Measurements from ENCODE around the gene TCIRG1. TPM values are rescaled to one million over a fixed set of nuclear protein-coding genes. Genes with fewer than 3 reads are reported as not detected.

TCIRG1 gene
- total RNA-seq, 4 donors from 2014 or later, result 29.6 to 57.1 (median 34.8) TPM

- WGBS, 2 donors, result 60 to 69% methylated on average over 22 to 29 of the region's 36 CpGs
- TF ChIP-seq POLR2A (IDR thresholded peaks at IDR 0.05) (no peak), CTCF (IDR thresholded peaks at IDR 0.05) (no peak)
- no peak overlapping the region for H3K4me3 ChIP-seq (ENCODE audit: low read depth, poor library complexity, severe bottlenecking)
- intact Hi-C loops (cut with DNase I; ENCODE audit: low total_unique reads), result no loop called here
- no peak for DNase-seq (ENCODE audit: low spot score in 2 of 2)
These were observed 4.7 kb downstream of the TCIRG1 start for GRCh38 chr11:68043349-68044144.

GRCh38 chr11:68044145-68044813, 5.5 kb downstream of the TCIRG1 start:
- intact Hi-C loops (cut with DNase I; ENCODE audit: low total_unique reads), result no loop called here
- TF ChIP-seq CTCF (IDR thresholded peaks at IDR 0.05) (no peak), POLR2A (IDR thresholded peaks at IDR 0.05) (no peak)
- H3K4me3 ChIP-seq (ENCODE audit: low read depth, poor library complexity, severe bottlenecking), result no peak overlapping the region
- WGBS, 2 donors, result 82 to 90% methylated on average over 19 to 24 of the region's 24 CpGs
- DNase-seq (ENCODE audit: low spot score in 2 of 2), result no peak

- DNase-seq (ENCODE audit: low spot score in 2 of 2), result no peak
- 93 to 95% methylated on average over 17 of the region's 18 CpGs for WGBS, 2 donors
- no peak overlapping the region for H3K4me3 ChIP-seq (ENCODE audit: low read depth, poor library complexity, severe bottlenecking)
- TF ChIP-seq POLR2A (IDR thresholded peaks at IDR 0.05), result no peak
- TF ChIP-seq CTCF (IDR thresholded peaks at IDR 0.05), result no peak
- intact Hi-C loops (cut with DNase I; ENCODE audit: low total_unique reads), result no loop called here
These were observed 6.1 kb downstream of the TCIRG1 start for GRCh38 chr11:68044898-68045351.

GRCh38 chr11:68047437-68048290, 8.8 kb downstream of the TCIRG1 start:
- intact Hi-C loops (cut with DNase I; ENCODE audit: low total_unique reads), result no loop called here
- DNase-seq (ENCODE audit: low spot score in 2 of 2), result no peak
- WGBS, 2 donors, result 73 to 78% methylated on average over 30 to 36 of the region's 37 CpGs

More at GRCh38 chr11:68047437-68048290, 8.8 kb downstream of the TCIRG1 start:
- no peak overlapping the region for H3K4me3 ChIP-seq (ENCODE audit: low read depth, poor library complexity, severe bottlenecking)
- no peak for TF ChIP-seq CTCF (IDR thresholded peaks at IDR 0.05)
- no peak for TF ChIP-seq POLR2A (IDR thresholded peaks at IDR 0.05)

Measured in lower leg skin (tissue), 4 donors.